ENCODE data around the gene USP10.

GRCh38 chr16:84785843-84786581, 86.2 kb downstream of the USP10 start:
- TF ChIP-seq POLR2AphosphoS5 (IDR thresholded peaks at IDR 0.05) (no peak), EP300 (IDR thresholded peaks at IDR 0.05) (no peak), CTCF (IDR thresholded peaks at IDR 0.05) (no peak), POLR2A (IDR thresholded peaks at IDR 0.05) (no peak)
